Smooth muscle cell (in vitro differentiated cells): ENCODE results near the gene PSMG1. TPM values are rescaled to one million over a fixed set of nuclear protein-coding genes. Genes with fewer than 3 reads are reported as not detected.

ENCODE experiments used
- DNase-seq: peaks from one replicate; lab custom pipeline; 2025; ENCODE audit not compliant: unreplicated experiment; lab: John Stamatoyannopoulos, UW
- H2AFZ ChIP-seq: fragments of 200-600 bp; sonication (generic); 2 replicates; pipeline ENCODE4 v1.6.0; 2016; ENCODE audit warnings: antibody characterized with exemption, low read depth, mild to moderate bottlenecking
- H3F3A ChIP-seq: fragments of 200-600 bp; sonication (generic); 2 replicates; pipeline ENCODE4 v1.6.0; 2017; ENCODE audit warnings: antibody characterized with exemption, low read depth
- H3K27ac ChIP-seq: fragments of 200-600 bp; sonication (generic); 2 replicates; pipeline ENCODE4 v1.5.1; 2016; ENCODE audit warnings: low read depth, mild to moderate bottlenecking
- H3K27me3 ChIP-seq: fragments of 200-600 bp; sonication (generic); 2 replicates; pipeline ENCODE4 v1.6.1; 2016; ENCODE audit warnings: low read depth, mild to moderate bottlenecking
- H3K36me3 ChIP-seq: fragments of 200-600 bp; sonication (generic); 2 replicates; pipeline ENCODE4 v1.5.1; 2016; ENCODE audit warnings: low read depth
- H3K4me1 ChIP-seq: fragments of 200-600 bp; sonication (generic); 2 replicates; pipeline ENCODE4 v1.5.1; 2016; ENCODE audit warnings: low read depth
- H3K4me2 ChIP-seq: fragments of 200-600 bp; sonication (generic); 2 replicates; pipeline ENCODE4 v1.6.0; 2016; ENCODE audit warnings: mild to moderate bottlenecking
- H3K4me3 ChIP-seq: fragments of 200-600 bp; sonication (generic); 2 replicates; pipeline ENCODE4 v1.5.1; 2016; ENCODE audit warnings: mild to moderate bottlenecking
- H3K79me2 ChIP-seq: fragments of 200-600 bp; sonication (generic); 2 replicates; pipeline ENCODE4 v1.6.0; 2016; ENCODE audit warnings: low read depth, mild to moderate bottlenecking
- H3K9ac ChIP-seq: fragments of 200-600 bp; sonication (generic); 2 replicates; pipeline ENCODE4 v1.6.0; 2016; ENCODE audit warnings: low read depth
- H3K9me3 ChIP-seq: fragments of 200-600 bp; sonication (generic); replicated peaks from 2 replicates; pipeline ENCODE4 v1.5.1; 2016; ENCODE audit warnings: low read depth
- H4K20me1 ChIP-seq: fragments of 200-600 bp; sonication (generic); 2 replicates; pipeline ENCODE4 v1.6.0; 2016; ENCODE audit warnings: low read depth
- WGBS: methylation state at CpG from one replicate; pipeline ENCODE4 v1.1.7; 2016; ENCODE audit warnings: low lambda C conversion rate; 5-methylcytosine and 5-hydroxymethylcytosine counted together
- polyA plus RNA-seq: library from polyadenylated mRNA; unstranded; fragments of >200 nt; fragmentation: Nextera tagmentation; extraction: Ambion mirVana; gene quantifications from 2 replicates; pipeline ENCODE4 v1.2.1, GENCODE V29; 2016
- total RNA-seq: library from RNA; depleted of rRNA; stranded (reverse); fragments of >200 nt; gene quantifications from 2 replicates; pipeline ENCODE4 v1.2.3, GENCODE V29; 2014
- TF ChIP-seq, protein P1 (sequence below): fragments of 200-600 bp; sonication (generic); IDR thresholded peaks from 2 replicates; pipeline ENCODE4 v1.5.1; 2017; ENCODE audit warnings: borderline replicate concordance, mild to moderate bottlenecking, antibody characterized with exemption; ENCODE audit not compliant: insufficient read depth, poor library complexity, severe bottlenecking

Gene PSMG1
- total and polyA plus RNA-seq, 2 experiments from 2014 or later: 55.2 to 60.7 TPM

DNA sequence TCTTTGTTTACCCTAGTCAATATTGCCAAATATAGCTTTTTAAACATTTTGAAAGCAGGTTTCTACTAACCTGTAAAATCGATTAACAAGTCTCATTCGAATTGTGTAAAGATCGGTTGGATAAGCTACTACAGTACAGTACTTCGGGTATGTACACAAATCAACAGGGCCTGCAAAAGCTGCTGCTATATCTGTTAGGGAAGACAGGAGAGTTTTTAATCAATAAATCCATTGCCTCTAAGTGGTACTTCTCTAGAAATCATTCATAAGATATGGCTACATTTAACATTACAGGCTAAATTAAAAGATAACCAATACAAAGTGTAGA lies 34.8 kb upstream of the PSMG1 start:
- Histone ChIP-seq H3K4me2 (no peak overlapping the region), H3K9ac (no peak overlapping the region), H4K20me1 (no peaks in the 10 kb centered on the region), H3K4me1 (no peaks in the 10 kb centered on the region), H3K36me3 (peaks cover 17% of the 10 kb centered on the region), H2AFZ (no peak overlapping the region), H3K79me2 (no peaks in the 10 kb centered on the region), H3K27me3 (no peaks in the 10 kb centered on the region), H3F3A (peaks cover under 1% of the 10 kb centered on the region), H3K27ac (no peak overlapping the region), H3K9me3 (no peaks in the 10 kb centered on the region), H3K4me3 (no peak overlapping the region)
- DNase-seq: no peak
- WGBS: 97% methylated on average over 4 of the region's 4 CpGs
- TF ChIP-seq, protein P1, sequence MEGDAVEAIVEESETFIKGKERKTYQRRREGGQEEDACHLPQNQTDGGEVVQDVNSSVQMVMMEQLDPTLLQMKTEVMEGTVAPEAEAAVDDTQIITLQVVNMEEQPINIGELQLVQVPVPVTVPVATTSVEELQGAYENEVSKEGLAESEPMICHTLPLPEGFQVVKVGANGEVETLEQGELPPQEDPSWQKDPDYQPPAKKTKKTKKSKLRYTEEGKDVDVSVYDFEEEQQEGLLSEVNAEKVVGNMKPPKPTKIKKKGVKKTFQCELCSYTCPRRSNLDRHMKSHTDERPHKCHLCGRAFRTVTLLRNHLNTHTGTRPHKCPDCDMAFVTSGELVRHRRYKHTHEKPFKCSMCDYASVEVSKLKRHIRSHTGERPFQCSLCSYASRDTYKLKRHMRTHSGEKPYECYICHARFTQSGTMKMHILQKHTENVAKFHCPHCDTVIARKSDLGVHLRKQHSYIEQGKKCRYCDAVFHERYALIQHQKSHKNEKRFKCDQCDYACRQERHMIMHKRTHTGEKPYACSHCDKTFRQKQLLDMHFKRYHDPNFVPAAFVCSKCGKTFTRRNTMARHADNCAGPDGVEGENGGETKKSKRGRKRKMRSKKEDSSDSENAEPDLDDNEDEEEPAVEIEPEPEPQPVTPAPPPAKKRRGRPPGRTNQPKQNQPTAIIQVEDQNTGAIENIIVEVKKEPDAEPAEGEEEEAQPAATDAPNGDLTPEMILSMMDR: no peak

DNA sequence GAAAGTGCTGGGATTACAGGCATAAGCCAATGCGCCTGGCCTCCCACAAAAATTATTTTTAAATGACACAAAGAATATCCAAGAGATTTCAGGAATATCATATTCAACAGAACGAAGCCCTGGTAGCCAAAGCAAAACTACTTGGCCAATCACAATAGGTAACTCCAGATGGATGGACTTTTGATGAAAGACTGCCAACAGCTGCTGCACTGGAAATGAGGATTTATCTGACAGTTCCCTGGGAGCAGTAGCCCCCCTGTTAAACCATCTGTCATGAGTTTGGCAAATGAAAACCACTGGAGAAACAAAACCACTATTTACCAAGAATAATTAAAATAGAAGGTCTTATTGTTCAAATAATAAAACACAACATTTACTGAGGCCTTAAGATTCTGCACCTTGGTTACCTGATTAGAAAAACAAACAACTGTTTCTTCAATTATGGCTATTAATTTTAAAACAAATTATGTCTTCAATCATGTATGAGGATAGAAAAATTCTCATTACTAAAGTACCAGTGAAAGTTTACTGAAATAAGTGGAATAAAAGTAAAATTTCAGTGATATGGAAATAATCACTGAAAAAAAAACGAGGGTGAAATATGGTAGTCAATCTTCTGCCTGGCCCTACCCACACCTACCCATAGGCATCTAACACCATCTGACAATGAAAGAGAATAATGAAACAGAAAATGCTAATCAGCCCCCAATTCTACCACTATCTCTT lies 34.3 kb upstream of the PSMG1 start:
- Histone ChIP-seq H3K27me3 (no peaks in the 10 kb centered on the region), H3K79me2 (no peaks in the 10 kb centered on the region), H3K9me3 (no peaks in the 10 kb centered on the region), H4K20me1 (no peaks in the 10 kb centered on the region), H3K4me3 (no peak overlapping the region), H3K4me2 (no peak overlapping the region), H3K9ac (no peak overlapping the region), H3K36me3 (peaks cover 14% of the 10 kb centered on the region), H3F3A (peaks cover 4% of the 10 kb centered on the region), H3K27ac (no peak overlapping the region), H2AFZ (no peak overlapping the region), H3K4me1 (no peaks in the 10 kb centered on the region)
- DNase-seq: no peak
- TF ChIP-seq, protein P1: no peak
- 93% methylated on average over 3 of the region's 3 CpGs for WGBS

DNA sequence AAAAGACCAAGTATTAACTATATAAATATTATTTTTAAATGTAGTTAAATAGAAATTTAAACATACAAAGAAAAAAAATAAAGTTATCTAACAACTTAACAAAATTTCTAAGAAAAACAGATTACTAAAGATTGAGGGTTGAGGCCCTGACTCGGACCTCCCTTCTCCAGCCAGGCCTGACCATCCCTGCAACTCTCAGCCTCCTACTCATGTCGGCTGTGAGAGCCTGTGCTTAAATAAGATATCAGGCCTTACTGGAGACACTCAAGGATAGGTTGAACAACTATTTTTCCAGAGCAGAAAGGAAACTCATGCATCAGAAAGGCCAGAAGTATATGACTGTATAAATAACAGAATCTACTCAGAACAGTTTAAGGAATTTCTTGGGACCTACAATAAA lies 33.0 kb upstream of the PSMG1 start:
- H3K4me2 ChIP-seq: no peak overlapping the region
- H3K4me3 ChIP-seq: no peak overlapping the region
- H3K36me3 ChIP-seq: peaks cover 8% of the 10 kb centered on the region

More for the DNA sequence above, 33.0 kb upstream of the PSMG1 start:
- H2AFZ ChIP-seq: no peak overlapping the region
- H3K9ac ChIP-seq: no peak overlapping the region
- peaks cover 10% of the 10 kb centered on the region for H3F3A ChIP-seq
- H3K79me2 ChIP-seq: no peaks in the 10 kb centered on the region
- 46% methylated on average over 2 of the region's 2 CpGs for WGBS
- no peaks in the 10 kb centered on the region for H3K27me3 ChIP-seq
- no peak for DNase-seq
- no peaks in the 10 kb centered on the region for H3K4me1 ChIP-seq
- H3K27ac ChIP-seq: no peak overlapping the region
- TF ChIP-seq, protein P1: no peak
- H4K20me1 ChIP-seq: no peaks in the 10 kb centered on the region
- H3K9me3 ChIP-seq: no peaks in the 10 kb centered on the region
